HepG2 (cell line): ENCODE data around the gene LCN1. TPM values are rescaled to one million over a fixed set of nuclear protein-coding genes. Genes with fewer than 3 reads are reported as not detected.

Experiments used
- ATAC-seq: fragments of 200-7000 bp; cut with Tn5 transposase; 3 replicates; pipeline ENCODE4 v1.9.1; 2020; ENCODE audit warnings: mild to moderate bottlenecking, moderate library complexity
- BruUV-seq: library from RNA; stranded (reverse); fragments of 400-500 nt; replicated peaks from 2 replicates; lab custom pipeline; 2021; lab: Mats Ljungman, UMichigan
- CTCF ChIA-PET: fragments of 300-600 bp; formaldehyde crosslinking; extraction: SDS; loops from one replicate; lab custom pipeline; 2021; ENCODE audit warnings: low total read pairs, inconsistent platforms, low intra/inter-chr PET ratio; lab: Yijun Ruan, JAX
- POLR2A ChIA-PET: fragments of 350-600 bp; sonication (Branson Sonifier 250); formaldehyde crosslinking; loops from one replicate; lab custom pipeline; 2020; ENCODE audit warnings: antibody characterized with exemption, inconsistent platforms; lab: Yijun Ruan, JAX
- DNase-seq: peaks from one replicate; pipeline ENCODE4 v3.0.0-alpha.2; 2015; ENCODE audit warnings: low spot score
- FAIRE-seq: peaks from 3 replicates; lab custom pipeline; 2011; peaks lifted over from hg19 to GRCh38; lab: Jason Lieb, UNC
- H2AFZ ChIP-seq: one replicate; pipeline ENCODE4 v1.6.1; 2011; ENCODE audit warnings: low read length, inconsistent platforms
- H3K27ac ChIP-seq: fragments of 300-600 bp; 3 replicates; pipeline ENCODE4 v1.8.0; 2011; ENCODE audit warnings: mixed run types, mild to moderate bottlenecking, mixed read lengths, low read length, inconsistent platforms; ENCODE audit not compliant: insufficient read depth; ENCODE audit errors: extremely low read length
- H3K27me3 ChIP-seq, 2 experiments: fragments of 200-600 bp in 1 of 2; 2 replicates in 1 of 2; 3 replicates in 1 of 2; pipeline versions ENCODE4 v1.6.0 to v1.8.0; 2011; ENCODE audit warnings: low read length in 2 of 2, mild to moderate bottlenecking in 2 of 2, moderate library complexity in 2 of 2, inconsistent platforms in 1 of 2; ENCODE audit not compliant: insufficient read depth in 2 of 2, control insufficient read depth in 1 of 2
- H3K36me3 ChIP-seq, 2 experiments: fragments of 200-600 bp in 1 of 2; replicated peaks in 1 of 2; 2 replicates in 1 of 2; 3 replicates in 1 of 2; pipeline versions ENCODE4 v1.5.1 to v1.8.0; 2011; ENCODE audit warnings: low read length in 2 of 2, inconsistent platforms in 1 of 2; ENCODE audit not compliant: insufficient read depth in 2 of 2, control insufficient read depth in 1 of 2
- H3K4me1 ChIP-seq: 2 replicates; pipeline ENCODE4 v1.5.1; 2012; ENCODE audit warnings: low read length, inconsistent platforms; ENCODE audit not compliant: insufficient read depth
- H3K4me2 ChIP-seq: 2 replicates; pipeline ENCODE4 v1.6.0; 2011; ENCODE audit warnings: low read depth, low read length, inconsistent platforms
- H3K4me3 ChIP-seq, 3 experiments: fragments of 200-600 bp in 1 of 3; sonication (generic), shearing (Covaris generic) in 1 of 3; replicated peaks in 1 of 3; 2 replicates each; pipeline ENCODE4 v1.5.1; 2011 to 2016; ENCODE audit warnings: low read length in 3 of 3, inconsistent platforms in 2 of 3, low read depth in 2 of 3, mild to moderate bottlenecking in 2 of 3, control low read depth in 1 of 3, mixed read lengths in 1 of 3; ENCODE audit not compliant: insufficient read depth in 1 of 3
- H3K79me2 ChIP-seq: one replicate; pipeline ENCODE4 v1.6.1; 2011; ENCODE audit warnings: low read length, inconsistent platforms; ENCODE audit not compliant: insufficient read depth
- H3K9ac ChIP-seq: 2 replicates; pipeline ENCODE4 v1.6.0; 2011; ENCODE audit warnings: mild to moderate bottlenecking, low read depth, low read length, inconsistent platforms; ENCODE audit not compliant: insufficient read depth
- H3K9me3 ChIP-seq: 2 replicates; pipeline ENCODE4 v1.5.1; 2012; ENCODE audit warnings: mild to moderate bottlenecking, low read length
- H4K20me1 ChIP-seq: 2 replicates; pipeline ENCODE4 v1.6.0; 2011; ENCODE audit warnings: inconsistent platforms, mild to moderate bottlenecking, low read length, moderate library complexity; ENCODE audit not compliant: insufficient read depth
- CEBPZ ChIP-seq: IDR thresholded peaks from 2 replicates; pipeline ENCODE4 v1.6.1; 2012; ENCODE audit warnings: low read length, improper control_type of control experiment
- DMTF1 ChIP-seq: sonication (generic); formaldehyde crosslinking; IDR thresholded peaks from 2 replicates; pipeline ENCODE4 v1.4.0; 2020; ENCODE audit warnings: mild to moderate bottlenecking, missing genetic modification reagents
- PRDM15 ChIP-seq: sonication (generic); formaldehyde crosslinking; IDR thresholded peaks from 2 replicates; pipeline ENCODE4 v1.4.0; 2020; ENCODE audit warnings: missing genetic modification reagents
- ZNF598 ChIP-seq: sonication (generic); formaldehyde crosslinking; IDR thresholded peaks from 2 replicates; pipeline ENCODE4 v1.5.1; 2020; ENCODE audit warnings: mild to moderate bottlenecking, missing genetic modification reagents, borderline replicate concordance
- WGBS: methylation state at CpG from one replicate; pipeline ENCODE4 v1.1.6; 2017; ENCODE audit warnings: low lambda C conversion rate; 5-methylcytosine and 5-hydroxymethylcytosine counted together
- in situ Hi-C: cut with HindIII; loops from 2 replicates; pipeline ENCODE4 v1.10.0; 2017; ENCODE audit warnings: low pct_unique_long_range_greater_than_20kb; ENCODE audit not compliant: extremely low pct_ligation_motif_present
- intact Hi-C: fragments of 100-400 bp; cut with micrococcal nuclease; formaldehyde crosslinking; loops from one replicate; pipeline ENCODE4 v1.10.0; 2022; ENCODE audit not compliant: unreplicated experiment
- polyA plus RNA-seq, 8 experiments: library from polyadenylated mRNA; depleted of rRNA in 3 of 8; stranded (reverse) in 7 of 8; unstranded in 1 of 8; fragments of >200 nt; fragmentation: Illumina TruSeq in 4 of 8; extraction: Trizol in 4 of 8; gene quantifications; 2 replicates each; pipeline versions ENCODE4 v1.2.1 to v1.2.3, GENCODE V29; 2011 to 2016; ENCODE audit warnings: low read depth in 4 of 8, missing spikeins in 1 of 8, mixed read lengths in 1 of 8; ENCODE audit not compliant: insufficient read depth in 1 of 8
- total RNA-seq, 5 experiments: library from RNA; depleted of rRNA; stranded (reverse); fragments of >200 nt; fragmentation: Illumina TruSeq; extraction: Trizol; gene quantifications; 2 replicates each; pipeline ENCODE4 v1.2.3, GENCODE V29; 2016; ENCODE audit warnings: low read depth in 1 of 5
- TF ChIP-seq, protein P1 (sequence below): sonication (generic); formaldehyde crosslinking; conservative IDR thresholded peaks from 2 replicates; pipeline ENCODE4 v1.4.0; 2020; ENCODE audit warnings: missing genetic modification reagents

The LCN1 gene
- total and polyA plus RNA-seq, 2 of the 13 experiments (the other 11 are each of a cell fraction or from before 2014, with no cell fraction given): not detected

DNA sequence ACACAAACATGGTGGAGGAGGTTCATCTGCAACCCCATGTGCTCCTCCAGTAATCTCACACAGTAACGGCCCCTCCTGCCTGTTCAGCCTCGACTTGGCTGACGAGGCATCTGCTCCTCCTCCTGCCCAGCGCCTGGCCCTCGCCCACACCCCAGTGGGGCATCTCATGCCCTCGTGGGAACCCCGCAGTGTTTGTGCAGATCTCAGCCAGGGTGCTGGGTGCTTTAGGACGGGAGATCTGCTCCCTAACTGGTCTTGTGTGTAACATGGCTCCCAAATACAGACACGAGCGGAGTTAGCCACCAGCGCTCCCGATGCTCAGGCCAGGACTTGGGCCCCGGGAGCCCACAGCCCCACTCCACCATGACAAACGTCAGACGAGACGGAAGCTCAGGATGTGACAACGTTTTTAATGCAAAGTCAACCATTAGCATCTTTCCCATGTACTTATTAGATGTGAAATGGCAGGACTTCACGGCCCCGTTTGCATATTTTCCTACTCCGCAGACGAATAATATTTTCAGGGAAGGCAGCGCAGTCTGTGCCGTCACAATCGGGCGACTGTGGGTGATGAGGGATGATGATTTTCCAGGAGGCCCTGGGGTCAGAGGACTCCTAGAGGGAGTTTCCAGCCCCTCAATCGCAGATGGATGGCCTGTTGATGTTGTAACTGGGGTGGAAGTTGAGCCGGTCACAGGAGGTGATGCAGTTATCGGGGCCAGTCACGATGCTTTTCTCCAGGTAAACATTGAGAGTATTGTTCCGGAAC is 26.3 kb upstream of the LCN1 start:
- in situ Hi-C loops: no loop called here
- Histone ChIP-seq H3K9ac (no peak overlapping the region), H3K4me3 (no peak overlapping the region), H3K27ac (no peak overlapping the region), H3K36me3 (no peaks in the 10 kb centered on the region; a peak in 1 of 5 replicates), H4K20me1 (no peaks in the 10 kb centered on the region), H3K79me2 (no peaks in the 10 kb centered on the region), H3K4me1 (peaks cover 40% of the 10 kb centered on the region), H3K27me3 (no peaks in the 10 kb centered on the region), H3K4me2 (no peak overlapping the region), H2AFZ (no peak overlapping the region), H3K9me3 (no peaks in the 10 kb centered on the region)
- DNase-seq: no peak
- BruUV-seq: no TSS peak
- ChIA-PET CTCF (no interaction called here), POLR2A (no interaction called here)
- no peak for ATAC-seq
- WGBS: 95% methylated on average over 29 of the region's 30 CpGs
- intact Hi-C loops: no loop called here
- FAIRE-seq: no peak
- TF ChIP-seq, protein P1, sequence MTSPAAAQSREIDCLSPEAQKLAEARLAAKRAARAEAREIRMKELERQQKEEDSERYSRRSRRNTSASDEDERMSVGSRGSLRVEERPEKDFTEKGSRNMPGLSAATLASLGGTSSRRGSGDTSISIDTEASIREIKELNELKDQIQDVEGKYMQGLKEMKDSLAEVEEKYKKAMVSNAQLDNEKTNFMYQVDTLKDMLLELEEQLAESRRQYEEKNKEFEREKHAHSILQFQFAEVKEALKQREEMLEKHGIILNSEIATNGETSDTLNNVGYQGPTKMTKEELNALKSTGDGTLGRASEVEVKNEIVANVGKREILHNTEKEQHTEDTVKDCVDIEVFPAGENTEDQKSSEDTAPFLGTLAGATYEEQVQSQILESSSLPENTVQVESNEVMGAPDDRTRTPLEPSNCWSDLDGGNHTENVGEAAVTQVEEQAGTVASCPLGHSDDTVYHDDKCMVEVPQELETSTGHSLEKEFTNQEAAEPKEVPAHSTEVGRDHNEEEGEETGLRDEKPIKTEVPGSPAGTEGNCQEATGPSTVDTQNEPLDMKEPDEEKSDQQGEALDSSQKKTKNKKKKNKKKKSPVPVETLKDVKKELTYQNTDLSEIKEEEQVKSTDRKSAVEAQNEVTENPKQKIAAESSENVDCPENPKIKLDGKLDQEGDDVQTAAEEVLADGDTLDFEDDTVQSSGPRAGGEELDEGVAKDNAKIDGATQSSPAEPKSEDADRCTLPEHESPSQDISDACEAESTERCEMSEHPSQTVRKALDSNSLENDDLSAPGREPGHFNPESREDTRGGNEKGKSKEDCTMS: no peak
- no peak for TF ChIP-seq PRDM15 (CRISPR knock-in tag)
- no peak for TF ChIP-seq CEBPZ
- no peak for TF ChIP-seq DMTF1 (CRISPR knock-in tag)
- TF ChIP-seq ZNF598 (CRISPR knock-in tag): no peak
